Measurements from ENCODE around the gene NELFB.

The NELFB gene

DNA sequence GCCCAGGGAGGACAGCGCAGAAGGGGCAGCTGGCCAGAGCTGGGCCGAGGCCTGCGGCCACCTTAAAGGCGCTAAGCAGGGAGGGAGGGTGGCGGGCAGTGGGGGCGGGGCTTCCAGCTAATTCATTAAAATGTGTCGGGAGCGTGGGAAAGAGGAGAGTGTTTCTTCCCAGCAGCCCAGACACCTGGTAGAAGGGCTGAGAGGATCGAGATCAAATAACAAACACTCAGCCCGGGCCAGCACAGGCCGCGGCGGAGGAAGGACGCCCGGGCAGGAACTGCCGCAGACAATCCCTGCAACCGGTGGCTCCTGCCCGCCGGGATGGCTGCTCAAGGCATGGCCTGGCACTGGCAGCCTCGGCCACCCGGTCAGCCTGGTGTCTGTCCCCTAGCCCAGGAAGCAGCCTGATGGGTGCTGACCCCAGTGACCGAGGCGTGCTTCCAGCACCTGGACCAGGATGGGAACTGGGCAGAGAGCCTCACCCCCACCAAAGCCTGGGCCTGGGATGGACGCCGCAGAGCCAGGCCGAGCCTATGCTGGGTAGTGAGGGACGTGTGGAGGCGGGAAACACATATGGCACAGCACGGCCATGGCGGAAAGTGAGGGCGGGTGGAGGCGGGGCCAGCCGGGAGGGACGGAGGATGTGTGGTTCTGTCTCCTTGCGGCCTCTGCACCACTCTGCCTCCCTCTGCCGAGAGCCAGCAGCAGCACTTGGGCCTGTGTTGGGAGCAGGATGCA, 50.1 kb downstream of the NELFB start:
- peak; percentile 38 to 57 for DNase-seq

DNA sequence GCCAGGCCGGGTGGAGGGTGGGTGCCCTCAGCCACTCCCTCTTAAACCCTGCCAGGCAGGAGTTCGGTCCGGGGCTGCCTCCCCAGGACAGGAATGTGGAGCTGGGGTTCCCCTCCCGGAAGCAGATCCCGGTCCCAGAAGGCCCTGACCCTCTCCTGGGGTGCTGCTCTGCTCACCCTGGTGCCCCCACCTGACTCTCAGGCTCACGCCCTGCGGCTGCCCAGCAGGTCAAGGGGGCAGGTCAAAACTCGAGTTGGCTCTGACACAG, 50.6 kb downstream of the NELFB start:
- no peak for DNase-seq

DNA sequence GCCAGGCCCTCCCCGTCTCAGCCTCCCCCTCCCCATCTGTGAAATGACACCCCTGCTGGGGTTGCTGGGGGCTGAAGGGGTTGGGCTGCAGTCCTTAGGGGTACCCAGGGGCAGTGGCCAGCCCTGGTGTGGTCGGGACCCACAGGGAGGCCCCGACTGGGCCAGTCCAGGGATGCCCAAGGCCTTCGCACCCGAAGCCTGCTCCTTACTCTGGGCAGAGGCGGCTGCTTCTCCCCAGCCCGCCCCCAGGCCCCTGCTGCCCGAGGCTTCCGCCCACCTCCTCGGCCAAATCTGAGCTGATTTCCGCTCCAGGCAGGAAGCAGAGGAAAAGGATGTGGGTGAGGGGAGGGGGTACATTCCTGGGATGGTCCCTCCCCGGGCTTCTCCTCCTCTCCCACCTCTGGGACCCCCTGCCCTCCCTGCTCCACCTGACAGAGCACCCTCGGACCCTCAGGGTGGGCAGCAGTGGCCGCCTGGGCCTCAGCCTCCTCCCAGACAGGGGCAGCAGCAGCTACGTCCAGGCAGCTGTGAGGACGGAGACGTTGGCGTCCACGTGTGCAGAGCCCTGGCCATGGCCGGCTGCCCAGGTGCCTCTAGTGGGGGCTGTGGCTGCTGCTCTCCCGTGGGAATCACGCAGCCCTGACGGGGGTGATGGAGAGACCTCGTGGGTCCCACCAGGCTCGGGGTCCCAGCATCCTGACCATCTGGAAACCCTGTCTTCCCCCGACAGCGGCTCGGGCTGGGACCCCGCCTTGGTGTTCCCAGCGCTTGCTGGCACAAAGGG, 51.1 kb downstream of the NELFB start:
- no peak for DNase-seq

DNA sequence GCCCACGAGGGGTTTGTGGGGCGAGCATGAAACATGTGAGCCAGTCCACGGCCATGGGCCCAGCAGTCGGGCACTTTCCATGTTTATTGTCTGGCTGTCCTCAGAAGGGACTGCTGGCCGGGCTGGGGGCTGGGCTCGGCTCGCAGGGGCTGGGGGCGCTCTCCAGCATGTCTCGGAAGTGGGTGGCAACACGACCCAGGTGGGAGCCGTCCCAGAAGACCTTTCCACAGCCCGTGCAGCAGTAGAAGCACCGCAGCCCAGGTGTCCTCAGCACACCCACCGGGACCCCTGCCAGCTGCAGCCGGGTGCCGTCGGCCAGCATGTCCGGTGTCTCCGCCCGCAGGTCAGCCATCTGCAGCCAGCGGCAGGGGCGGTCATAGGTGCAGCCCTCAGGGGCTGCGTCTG, 51.7 kb downstream of the NELFB start:
- no peak for DNase-seq

DNA sequence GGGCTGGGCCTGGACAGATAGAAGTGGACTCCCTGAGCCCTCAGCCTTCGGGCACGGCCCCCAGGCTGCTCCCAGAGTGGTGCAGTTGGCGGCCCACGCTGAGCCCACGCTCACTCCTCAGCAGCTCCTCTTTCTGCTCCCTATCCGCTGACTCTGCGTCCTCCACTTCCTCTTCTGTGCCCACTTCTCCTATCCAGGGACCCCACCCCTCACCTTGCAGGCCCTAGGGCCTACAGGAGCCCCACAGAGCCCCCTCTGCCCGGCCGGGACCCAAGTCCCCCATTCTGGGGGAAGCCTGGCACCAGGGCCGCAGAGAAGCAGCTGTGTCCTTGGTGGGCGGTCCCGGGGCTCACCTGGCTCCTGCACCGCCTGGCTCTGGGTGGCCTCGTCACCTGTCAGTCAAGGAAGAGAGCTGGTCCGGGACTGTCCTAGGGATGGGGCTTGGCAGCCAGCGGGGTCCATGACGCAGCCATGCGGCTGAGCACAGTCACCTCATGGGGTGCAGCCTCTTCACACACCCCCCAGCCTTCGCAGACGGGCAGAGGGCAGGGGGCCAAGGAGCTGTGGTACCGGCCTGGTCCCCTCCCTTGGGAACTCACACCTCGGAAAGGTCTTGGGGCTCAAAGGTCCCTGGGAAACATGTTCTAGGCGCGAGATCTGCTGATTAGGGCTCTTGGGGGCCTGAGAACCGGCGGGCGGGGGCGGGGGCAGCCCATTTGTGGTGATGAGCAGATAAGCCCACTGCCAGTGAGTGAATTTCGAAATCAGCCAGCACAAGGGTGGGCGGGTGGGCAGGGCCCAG, 52.3 kb downstream of the NELFB start:
- no peak for DNase-seq

DNA sequence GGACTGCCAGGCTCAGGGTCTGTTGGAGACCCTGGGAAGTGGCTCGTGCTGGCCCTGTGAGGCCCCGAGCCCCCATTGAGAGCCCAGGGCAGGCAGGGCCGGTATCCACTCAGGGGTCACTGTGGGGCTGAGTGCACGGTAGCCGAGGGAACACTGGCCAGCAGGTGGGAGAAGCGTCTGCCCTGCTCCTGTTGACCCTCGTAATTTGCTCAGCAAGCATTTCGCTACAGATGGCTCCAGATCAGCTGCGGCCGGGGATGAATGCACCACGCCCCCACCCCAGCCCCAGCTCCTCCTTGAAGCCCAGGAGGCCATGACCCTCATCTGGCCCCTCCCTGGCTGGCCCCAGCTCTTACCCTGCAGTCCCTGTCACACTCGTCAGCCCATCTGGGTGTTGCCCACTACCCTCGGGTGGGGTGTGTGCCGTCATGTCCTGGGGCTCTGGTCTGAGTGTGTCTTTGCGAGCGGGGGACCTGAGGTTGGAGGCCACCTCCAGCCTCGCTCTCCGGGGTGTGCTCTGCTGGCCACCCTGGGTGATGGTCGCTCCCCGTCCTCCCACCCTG, 53.0 kb downstream of the NELFB start:
- no peak for DNase-seq

DNA sequence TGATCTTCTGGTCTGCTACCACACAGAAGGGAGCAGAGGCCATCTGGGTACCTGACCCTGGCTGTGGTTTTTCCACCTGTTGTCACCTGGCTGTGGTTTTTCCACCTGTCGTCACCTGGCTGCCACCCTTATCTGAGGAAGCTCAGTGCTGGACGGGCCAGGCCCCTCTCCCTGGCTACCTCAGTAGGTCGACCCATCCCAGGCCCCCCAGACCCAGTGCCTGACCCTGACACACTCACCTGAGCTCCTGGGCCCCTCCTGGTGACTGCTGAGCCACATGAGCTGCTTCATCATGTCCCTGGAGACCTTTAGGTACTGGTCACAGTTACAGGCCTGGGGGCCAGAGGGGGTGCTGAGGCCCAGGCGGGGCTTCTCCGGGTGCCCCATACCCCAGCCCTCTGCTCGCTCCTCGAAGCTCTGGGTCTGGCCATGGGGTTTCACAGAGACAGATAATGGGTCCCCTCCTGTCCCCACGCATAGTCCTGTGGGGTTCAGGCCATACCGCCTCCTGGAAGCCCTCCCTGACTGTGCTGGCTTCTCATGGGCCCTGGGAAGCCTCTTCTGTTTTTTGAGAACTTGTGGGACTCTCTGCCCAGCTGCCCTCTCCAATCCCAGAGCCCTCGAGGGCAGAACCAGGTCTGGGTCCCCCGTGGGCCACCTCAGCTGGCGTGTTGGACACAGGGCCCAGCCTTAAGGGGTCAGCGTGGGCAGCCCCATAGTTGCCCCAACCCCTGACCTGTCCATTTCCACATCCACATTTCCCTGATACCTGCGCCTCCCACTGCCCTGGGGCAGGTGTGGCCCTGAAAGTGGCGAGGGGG, 54.5 kb downstream of the NELFB start:
- DNase-seq, result no peak

DNA sequence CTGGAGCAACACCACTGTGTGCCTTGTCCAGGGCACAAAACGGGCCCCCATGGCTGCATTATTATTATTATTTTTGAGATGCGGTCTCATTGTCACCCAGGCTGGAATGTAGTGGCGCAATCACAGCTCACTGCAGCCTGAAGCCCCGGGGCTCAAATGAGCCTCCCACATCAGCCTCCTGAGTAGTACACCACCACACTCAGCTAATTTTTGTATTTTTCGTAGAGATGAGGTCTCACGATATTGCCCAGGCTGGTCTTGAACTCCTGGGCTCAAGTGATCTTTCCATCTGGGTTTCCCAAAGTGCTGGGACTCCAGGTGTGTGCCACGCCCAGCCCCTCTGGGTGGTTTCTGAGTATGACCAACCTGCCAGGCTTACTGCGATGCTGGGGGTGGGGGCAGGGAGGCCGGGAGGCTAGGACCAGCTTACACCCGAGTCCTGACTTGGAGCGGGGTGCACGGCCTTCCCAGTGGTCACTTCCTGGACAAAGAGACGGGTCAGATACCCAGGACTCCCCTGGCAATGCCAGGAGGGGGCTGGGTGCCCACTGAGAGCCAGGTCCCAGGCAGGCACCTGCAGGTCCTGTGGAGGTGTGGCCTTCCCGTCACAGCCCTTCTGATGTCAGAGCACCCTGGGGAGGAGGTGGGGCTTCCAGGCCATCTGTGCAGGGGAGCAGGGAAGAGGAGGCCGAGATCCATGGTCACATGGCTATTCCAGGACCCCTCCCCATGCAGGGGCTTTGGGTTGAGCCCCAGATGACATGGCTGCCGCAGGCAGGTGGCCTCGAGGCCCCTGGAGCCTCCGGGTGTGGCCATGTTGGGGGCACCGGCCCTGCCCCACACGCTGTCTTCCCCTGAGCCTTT, 55.3 kb downstream of the NELFB start:
- DNase-seq, result no peak

DNA sequence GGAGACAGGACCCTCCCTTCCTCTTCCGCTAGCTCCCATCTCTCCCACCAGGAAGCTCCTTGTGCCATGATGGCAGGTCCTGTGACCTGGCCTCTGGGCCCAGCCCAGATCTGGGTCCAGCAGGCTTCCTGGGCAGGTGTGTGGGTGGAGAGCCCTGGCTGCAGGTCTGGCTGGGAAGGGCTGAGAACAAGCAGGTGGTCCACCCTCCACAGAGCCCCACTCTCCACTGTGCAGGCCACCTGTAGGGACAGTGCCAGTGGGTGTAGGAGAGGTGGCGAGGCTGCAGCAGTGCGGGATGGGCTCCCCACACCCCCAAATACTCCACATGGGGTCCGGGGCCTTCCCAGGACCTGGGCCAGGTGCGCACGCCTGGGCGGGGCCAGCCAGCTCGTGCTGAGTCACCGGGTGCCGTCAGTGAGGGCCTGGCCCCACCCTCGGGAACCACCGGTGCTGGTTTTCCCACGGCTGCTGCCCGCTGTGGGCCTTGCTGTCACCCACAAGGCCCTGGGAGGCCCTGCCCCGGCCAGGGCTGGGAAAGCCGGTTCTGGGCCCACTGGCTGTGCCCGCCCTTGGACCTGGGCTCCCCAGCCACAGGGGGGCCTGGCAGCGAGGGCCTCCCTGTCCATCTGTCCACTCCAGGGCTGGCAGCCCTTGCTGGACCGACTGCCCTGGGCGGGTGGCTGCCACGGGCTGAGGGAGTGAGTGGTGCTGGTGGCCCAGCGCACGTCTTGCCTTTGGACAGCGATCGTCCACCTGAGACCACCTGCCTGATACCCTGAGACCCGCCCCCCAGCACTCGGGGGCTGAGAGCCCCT, 56.3 kb downstream of the NELFB start:
- DNase-seq, result peak; percentile 35 to 42

DNA sequence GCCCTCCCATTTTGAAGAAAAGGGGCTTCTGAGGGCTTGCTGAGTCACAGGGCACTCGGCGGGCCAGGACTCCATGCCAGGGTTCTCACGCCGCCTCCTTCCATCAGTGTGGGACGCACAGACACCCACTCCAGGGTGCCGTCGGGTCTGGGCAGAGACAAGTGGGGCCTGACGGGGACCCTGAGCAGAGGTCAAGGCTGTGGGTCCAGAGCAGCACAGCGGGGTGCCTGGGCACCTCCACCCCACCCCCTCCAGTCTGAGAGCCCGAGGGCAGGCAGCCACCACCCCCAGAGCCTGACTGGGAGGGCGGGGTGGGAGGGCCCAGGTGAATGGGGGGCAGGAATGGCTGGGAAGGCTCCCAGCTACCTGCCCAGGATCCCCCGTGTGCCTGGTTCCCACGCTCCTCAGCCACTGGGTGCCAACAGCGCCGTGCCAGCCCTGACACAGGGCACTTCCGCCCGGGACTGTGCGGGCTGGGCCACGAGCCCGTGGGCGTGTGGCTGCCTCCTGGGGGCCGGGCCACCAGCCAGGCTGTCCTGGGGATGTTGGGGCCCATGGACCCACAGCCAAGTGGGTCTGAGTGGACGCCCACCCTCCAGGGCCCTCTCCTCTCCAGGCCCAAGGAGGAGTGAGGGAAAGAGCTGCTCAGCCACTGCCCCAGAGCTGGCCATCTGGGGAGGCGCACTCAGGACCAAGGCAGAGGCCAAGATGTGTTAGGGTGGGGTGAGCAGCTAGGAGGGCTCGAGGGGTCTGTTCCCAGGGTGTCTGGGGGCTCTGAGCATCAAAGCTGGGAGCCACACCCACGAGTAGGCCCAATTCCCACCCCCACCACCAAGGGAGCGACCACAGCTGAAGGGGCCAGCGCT, 57.1 kb downstream of the NELFB start:
- no peak for DNase-seq

DNA sequence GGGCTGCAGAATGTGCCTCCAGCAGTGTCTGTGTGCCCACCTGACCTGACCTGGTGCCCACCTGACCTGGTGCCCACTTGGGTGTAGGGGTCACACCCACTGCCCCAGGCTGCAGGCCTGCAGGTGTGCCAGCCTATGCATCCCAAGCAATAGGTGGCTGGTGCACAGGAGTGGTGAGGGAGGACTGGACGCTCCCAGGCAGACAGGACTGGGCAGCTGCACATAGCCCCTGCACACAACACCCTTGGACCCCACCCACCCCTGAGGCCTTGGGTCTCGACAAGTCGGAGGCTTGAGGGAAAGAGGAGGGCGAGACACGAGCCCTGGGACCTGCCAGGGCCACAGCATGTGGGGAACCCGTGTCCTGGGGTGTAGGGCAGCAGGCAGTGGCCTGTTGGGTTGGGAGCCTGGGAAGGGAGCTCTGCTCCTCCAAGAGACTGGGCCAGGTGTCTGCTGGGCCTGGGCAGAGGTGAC, 57.8 kb downstream of the NELFB start:
- no peak for DNase-seq

DNA sequence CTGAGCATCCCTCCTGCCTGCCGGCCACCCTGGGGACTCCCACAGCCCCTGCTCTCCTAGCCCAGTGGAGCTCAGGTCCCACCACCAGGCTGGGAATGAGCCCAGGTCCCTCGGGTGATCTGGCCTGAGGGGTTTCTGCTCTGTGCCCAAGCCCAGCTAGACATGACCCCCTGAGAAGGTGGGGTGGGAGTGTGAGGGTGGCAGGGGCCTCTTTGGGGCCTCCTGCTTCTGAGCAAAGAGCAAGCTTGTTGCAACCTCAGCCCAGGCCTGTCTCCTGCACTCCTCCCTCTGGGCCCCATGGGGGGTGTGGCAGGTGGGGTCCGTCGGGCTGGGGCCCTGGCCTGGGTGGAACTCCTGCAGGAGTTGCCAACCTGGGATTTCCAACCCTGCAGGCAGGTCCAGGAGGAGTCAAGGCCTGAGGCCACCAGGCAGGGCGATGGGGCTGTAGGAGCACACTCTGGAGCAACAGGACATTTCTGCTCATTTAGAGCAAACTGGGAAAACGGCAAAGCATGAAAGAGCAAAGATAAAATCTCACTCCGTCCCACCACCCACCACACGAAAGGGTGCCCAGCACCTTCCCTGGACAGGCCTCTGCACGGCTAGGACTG, 58.3 kb downstream of the NELFB start:
- DNase-seq, result no peak

DNA sequence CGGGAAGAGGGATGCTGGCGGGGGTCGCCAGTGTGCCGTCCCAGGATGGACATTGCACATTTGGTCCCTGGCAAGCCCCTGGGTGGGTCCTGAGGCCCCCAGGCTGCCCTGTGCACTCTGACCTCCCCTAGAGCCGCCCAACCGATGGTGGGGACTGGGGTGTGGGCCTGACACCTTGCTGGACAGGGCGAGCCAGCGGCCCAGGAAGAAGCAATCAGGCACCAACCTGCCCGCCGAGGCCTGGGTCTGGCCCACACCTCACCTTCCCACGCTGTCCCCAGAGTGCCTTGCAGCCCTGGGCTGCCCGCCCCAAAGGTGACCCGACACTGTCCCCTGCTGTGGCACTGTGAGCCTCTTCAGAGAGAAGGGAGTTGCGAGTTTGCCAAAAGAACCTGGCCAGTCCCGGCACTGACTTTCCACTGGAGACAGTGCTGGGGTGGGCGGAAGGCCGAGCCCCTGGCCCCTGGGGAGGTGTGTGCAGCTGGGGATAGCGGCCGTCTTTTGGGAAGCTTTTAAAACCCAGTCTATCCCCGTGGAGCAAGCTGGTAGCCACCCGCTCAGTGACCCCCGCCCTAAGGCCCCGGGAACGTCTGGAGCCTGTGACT, 58.9 kb downstream of the NELFB start:
- no peak for DNase-seq

DNA sequence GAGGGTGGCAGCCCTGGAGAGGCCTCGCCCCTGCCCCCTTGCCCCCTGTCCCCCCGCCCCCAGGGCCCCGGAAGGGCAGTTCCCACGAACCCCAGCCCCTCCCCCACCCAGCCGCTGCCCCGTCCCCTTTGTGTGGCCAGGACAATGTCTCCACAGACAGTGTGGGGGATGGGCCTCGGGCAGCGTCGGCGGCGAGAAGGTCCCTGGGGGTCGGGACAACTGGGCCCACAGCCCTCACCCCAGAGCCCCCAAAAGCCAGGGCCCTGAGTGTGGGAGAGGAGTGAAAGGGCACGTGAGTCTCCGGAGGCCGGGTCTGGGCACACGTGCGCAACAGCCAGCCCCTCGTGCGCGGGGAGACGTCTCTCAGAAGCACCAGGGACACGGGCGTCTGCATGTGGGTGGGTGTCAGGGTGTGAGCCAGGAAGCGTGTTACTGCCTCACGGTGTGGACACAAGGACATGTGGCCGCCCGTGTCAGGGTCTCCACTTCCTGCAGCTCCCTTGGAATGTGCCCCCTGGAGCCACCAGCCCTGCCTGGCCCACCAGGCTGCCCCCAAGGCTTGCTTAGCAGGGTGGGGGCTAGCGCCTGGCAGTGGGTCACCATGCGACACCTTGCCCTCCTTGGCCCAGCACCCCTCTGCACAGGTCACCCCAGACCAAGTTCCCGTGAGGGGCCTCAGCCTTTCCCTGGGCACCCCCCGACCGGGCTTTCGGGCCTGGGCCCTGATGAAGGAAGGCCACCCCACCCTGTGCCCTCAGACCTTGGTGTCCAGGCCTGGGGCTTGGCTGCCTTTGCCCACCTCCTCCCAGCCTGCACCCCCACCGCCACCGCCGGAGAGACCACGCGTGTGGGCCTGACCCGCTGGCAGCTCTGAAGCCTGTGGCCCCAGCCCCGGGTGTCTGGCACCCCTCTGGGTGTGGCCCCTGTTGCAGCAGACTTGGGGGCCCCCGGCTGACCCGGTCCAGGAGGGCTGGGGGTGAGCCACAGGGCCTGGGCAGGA, 59.7 kb downstream of the NELFB start:
- DNase-seq, result no peak

DNA sequence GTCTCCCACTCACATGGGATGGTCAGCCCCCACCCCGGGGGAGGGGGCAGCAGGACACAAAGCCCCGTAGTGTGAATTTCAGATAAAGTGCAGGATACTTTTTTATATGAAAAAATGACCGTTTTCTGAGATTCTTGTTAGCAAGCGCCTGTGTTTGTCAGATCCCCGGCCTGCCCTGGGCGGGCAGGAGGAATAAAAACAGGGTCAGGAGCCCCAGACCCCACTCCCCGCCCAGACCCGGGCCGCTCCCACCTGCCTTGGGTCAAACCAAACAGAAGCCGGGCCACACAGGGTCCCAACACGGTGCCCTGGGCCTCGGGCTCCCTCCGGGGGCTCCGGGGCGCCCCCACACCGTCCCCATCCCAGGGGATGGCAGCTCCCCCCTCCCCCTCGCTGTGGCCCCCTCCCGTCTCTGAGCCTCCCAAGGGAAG, 60.5 kb downstream of the NELFB start:
- no peak for DNase-seq

DNA sequence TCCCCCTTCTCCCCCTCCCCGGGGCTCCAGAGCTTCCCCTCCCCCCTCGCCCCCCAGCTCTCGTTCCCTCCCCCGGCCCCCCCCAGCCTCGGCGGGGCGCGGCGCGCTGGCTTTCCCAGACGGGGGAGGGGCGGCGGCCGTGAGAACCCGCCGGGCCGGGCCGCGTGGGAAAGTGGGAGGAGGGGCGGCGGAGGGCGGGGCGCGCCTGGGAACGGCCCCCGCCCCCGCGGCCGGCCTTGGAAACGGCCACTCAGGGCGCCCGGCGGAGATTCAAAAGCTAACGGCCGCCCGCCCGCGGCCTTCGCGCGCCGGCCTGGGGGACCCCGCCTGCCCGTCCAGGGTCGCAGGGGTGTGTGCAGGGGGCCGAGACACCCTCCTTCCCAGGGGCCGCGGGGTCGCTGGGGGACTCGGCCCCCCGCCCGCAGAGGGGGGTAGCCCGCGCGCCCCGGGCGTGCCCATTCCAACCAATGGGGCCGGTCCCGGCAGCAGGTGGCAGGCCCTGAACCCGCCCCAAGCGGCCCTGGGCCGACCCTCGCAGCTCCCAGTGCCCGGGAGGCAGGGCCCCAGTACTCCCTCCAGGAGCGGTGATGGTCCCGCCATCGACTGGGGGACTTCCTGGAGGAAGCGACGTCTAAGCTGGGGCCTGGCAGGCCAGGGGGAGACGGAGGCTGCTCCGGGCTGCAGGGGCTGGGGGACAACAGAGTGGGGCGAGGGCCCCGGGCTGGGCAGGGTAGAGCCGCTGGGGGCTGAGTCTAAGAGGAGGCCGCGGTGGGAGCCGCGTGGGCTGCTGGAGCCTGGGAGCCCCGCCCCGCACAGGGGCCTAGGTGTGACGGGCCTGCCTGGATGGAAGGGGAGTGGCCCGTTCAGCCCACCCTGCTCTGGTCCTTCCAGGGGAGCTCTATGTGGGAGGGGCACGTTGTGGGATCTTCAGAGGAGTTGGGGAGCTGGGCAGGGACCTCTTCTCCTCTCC, 61.2 kb downstream of the NELFB start:
- no peak for DNase-seq

Data from stimulated activated CD4-positive, alpha-beta T cell treated with anti-CD3 and anti-CD28 coated beads, Interleukin-4, amount 100 ng/mL, for 4 hours (primary cell).